ENCODE measurements around the gene TRIB2. TPM values are rescaled to one million over a fixed set of nuclear protein-coding genes. Genes with fewer than 3 reads are reported as not detected.
A peak's percentile ranks its signal among the peaks of the same experiment; 100 is the strongest.

Gene TRIB2
- total RNA-seq, 1 donor from 2014 or later = 142 TPM

GRCh38 chr2:12781329-12781728 lies 64.6 kb downstream of the TRIB2 start:
- no peaks in the 10 kb centered on the region for H3K27me3 Mint-ChIP-seq (ENCODE audit: unreplicated experiment)
- no peak overlapping the region for H3K4me3 Mint-ChIP-seq (ENCODE audit: unreplicated experiment)
- TF ChIP-seq, protein P1, sequence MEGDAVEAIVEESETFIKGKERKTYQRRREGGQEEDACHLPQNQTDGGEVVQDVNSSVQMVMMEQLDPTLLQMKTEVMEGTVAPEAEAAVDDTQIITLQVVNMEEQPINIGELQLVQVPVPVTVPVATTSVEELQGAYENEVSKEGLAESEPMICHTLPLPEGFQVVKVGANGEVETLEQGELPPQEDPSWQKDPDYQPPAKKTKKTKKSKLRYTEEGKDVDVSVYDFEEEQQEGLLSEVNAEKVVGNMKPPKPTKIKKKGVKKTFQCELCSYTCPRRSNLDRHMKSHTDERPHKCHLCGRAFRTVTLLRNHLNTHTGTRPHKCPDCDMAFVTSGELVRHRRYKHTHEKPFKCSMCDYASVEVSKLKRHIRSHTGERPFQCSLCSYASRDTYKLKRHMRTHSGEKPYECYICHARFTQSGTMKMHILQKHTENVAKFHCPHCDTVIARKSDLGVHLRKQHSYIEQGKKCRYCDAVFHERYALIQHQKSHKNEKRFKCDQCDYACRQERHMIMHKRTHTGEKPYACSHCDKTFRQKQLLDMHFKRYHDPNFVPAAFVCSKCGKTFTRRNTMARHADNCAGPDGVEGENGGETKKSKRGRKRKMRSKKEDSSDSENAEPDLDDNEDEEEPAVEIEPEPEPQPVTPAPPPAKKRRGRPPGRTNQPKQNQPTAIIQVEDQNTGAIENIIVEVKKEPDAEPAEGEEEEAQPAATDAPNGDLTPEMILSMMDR (IDR thresholded peaks at IDR 0.05) = no peak
- H3K27ac Mint-ChIP-seq (ENCODE audit: unreplicated experiment) = no peak overlapping the region
- peaks cover 5% of the 10 kb centered on the region for H3K4me1 Mint-ChIP-seq (ENCODE audit: unreplicated experiment)
- H3K36me3 Mint-ChIP-seq (ENCODE audit: unreplicated experiment) = no peaks in the 10 kb centered on the region
- DNase-seq (ENCODE audit: extremely low spot score, unreplicated experiment) = no peak
- no peaks in the 10 kb centered on the region for H3K9me3 Mint-ChIP-seq (ENCODE audit: unreplicated experiment)

- Mint-ChIP-seq H3K27ac (ENCODE audit: unreplicated experiment) (peak overlapping the region; percentile 93), H3K27me3 (ENCODE audit: unreplicated experiment) (no peaks in the 10 kb centered on the region), H3K4me1 (ENCODE audit: unreplicated experiment) (peaks cover 26% of the 10 kb centered on the region), H3K4me3 (ENCODE audit: unreplicated experiment) (peak overlapping the region; percentile 46), H3K9me3 (ENCODE audit: unreplicated experiment) (no peaks in the 10 kb centered on the region), H3K36me3 (ENCODE audit: unreplicated experiment) (no peaks in the 10 kb centered on the region)
- TF ChIP-seq, protein P1 (IDR thresholded peaks at IDR 0.05) = no peak
- DNase-seq (ENCODE audit: extremely low spot score, unreplicated experiment) = no peak
These were observed 71.4 kb downstream of the TRIB2 start for GRCh38 chr2:12787891-12788801.

- no peaks in the 10 kb centered on the region for H3K36me3 Mint-ChIP-seq (ENCODE audit: unreplicated experiment)
These were observed 75.2 kb downstream of the TRIB2 start for GRCh38 chr2:12791906-12792305.

More at GRCh38 chr2:12791906-12792305, 75.2 kb downstream of the TRIB2 start:
- no peak overlapping the region for H3K4me3 Mint-ChIP-seq (ENCODE audit: unreplicated experiment)
- peaks cover 40% of the 10 kb centered on the region for H3K4me1 Mint-ChIP-seq (ENCODE audit: unreplicated experiment)
- no peak overlapping the region for H3K27ac Mint-ChIP-seq (ENCODE audit: unreplicated experiment)
- no peak for DNase-seq (ENCODE audit: extremely low spot score, unreplicated experiment)
- H3K9me3 Mint-ChIP-seq (ENCODE audit: unreplicated experiment) = no peaks in the 10 kb centered on the region
- TF ChIP-seq, protein P1 (IDR thresholded peaks at IDR 0.05) = no peak
- H3K27me3 Mint-ChIP-seq (ENCODE audit: unreplicated experiment) = no peaks in the 10 kb centered on the region

Small RNAs within 50 kb of the gene (microRNA-seq; reads per million reads assigned to microRNA genes)
- gene MIR3125 (ENCODE audit: unreplicated experiment) = not detected
